Measurements from ENCODE around the gene DYNC1I2.

Gene DYNC1I2

GRCh38 chr2:171785450-171785849, 98.2 kb downstream of the DYNC1I2 start:
- DNase-seq: no peak

GRCh38 chr2:171787333-171788072, 100.2 kb downstream of the DYNC1I2 start:
- DNase-seq: no peak

GRCh38 chr2:171788316-171788993, 101.2 kb downstream of the DYNC1I2 start:
- no peak for DNase-seq

GRCh38 chr2:171789956-171790355, 102.7 kb downstream of the DYNC1I2 start:
- DNase-seq: no peak

- DNase-seq: no peak
Observed at GRCh38 chr2:171791361-171791760, 104.1 kb downstream of the DYNC1I2 start.

- DNase-seq: no peak
Observed at GRCh38 chr2:171792157-171792556, 104.9 kb downstream of the DYNC1I2 start.

- DNase-seq: no peak
Observed at GRCh38 chr2:171792886-171793580, 105.8 kb downstream of the DYNC1I2 start.

GRCh38 chr2:171793691-171794678, 106.7 kb downstream of the DYNC1I2 start:
- no peak for DNase-seq

- no peak for DNase-seq
Observed at GRCh38 chr2:171794918-171795317, 107.6 kb downstream of the DYNC1I2 start.

Data from NCI-H510A treated with DMSO at 0.1 percent for 48 hours (cell line).